LNCaP clone FGC (cell line): ENCODE results near the gene SOX6.

Source experiments
- DNase-seq: peaks from one replicate; pipeline ENCODE4 v3.0.0-alpha.2; 2011; ENCODE audit warnings: low read depth
- H3K4me3 ChIP-seq: 2 replicates; pipeline ENCODE4 v1.5.1; 2011; ENCODE audit warnings: mild to moderate bottlenecking, low read depth, low read length, control low read depth
- CTCF ChIP-seq: IDR thresholded peaks from 2 replicates; pipeline ENCODE4 v1.5.1; 2012; ENCODE audit warnings: mild to moderate bottlenecking; ENCODE audit not compliant: control insufficient read depth, insufficient read depth; ENCODE audit errors: extremely low read depth

Gene SOX6

GRCh38 chr11:16167706-16168487, 188.4 kb downstream of the SOX6 start:
- H3K4me3 ChIP-seq = no peak overlapping the region
- TF ChIP-seq CTCF = no peak
- DNase-seq = no peak

- no peak for DNase-seq
- no peak for TF ChIP-seq CTCF
- no peak overlapping the region for H3K4me3 ChIP-seq
Measured at GRCh38 chr11:16166571-16166970, 189.8 kb downstream of the SOX6 start.

GRCh38 chr11:16160146-16160545, 196.2 kb downstream of the SOX6 start:
- no peak overlapping the region for H3K4me3 ChIP-seq
- no peak for DNase-seq
- TF ChIP-seq CTCF = no peak

- no peak for TF ChIP-seq CTCF
- no peak overlapping the region for H3K4me3 ChIP-seq
- no peak for DNase-seq
Measured at GRCh38 chr11:16158426-16158994, 197.8 kb downstream of the SOX6 start.

GRCh38 chr11:16157327-16157726, 199.0 kb downstream of the SOX6 start:
- no peak for TF ChIP-seq CTCF
- no peak overlapping the region for H3K4me3 ChIP-seq
- DNase-seq = no peak

- no peak overlapping the region for H3K4me3 ChIP-seq
- no peak for TF ChIP-seq CTCF
- no peak for DNase-seq
Measured at GRCh38 chr11:16155448-16155847, 200.9 kb downstream of the SOX6 start.

- TF ChIP-seq CTCF = no peak
- DNase-seq = no peak
- H3K4me3 ChIP-seq = no peak overlapping the region
Measured at GRCh38 chr11:16154715-16155396, 201.5 kb downstream of the SOX6 start.
